BLaER1 (cell line): ENCODE data around the gene EIF4E2.
A peak's percentile ranks its signal among the peaks of the same experiment; 100 is the strongest.

Experiments
- H3K27ac ChIP-seq: shearing (Covaris generic); formaldehyde crosslinking; 2 replicates; pipeline ENCODE4 v1.8.1; 2022
- H3K27me3 ChIP-seq: shearing (Covaris generic); formaldehyde crosslinking; 2 replicates; pipeline ENCODE4 v1.8.1; 2022
- H3K36me3 ChIP-seq: shearing (Covaris generic); formaldehyde crosslinking; 2 replicates; pipeline ENCODE4 v1.8.1; 2022
- H3K4me1 ChIP-seq: shearing (Covaris generic); formaldehyde crosslinking; 2 replicates; pipeline ENCODE4 v1.8.1; 2022
- H3K4me2 ChIP-seq: shearing (Covaris generic); formaldehyde crosslinking; 2 replicates; pipeline ENCODE4 v1.8.1; 2022
- H3K4me3 ChIP-seq: shearing (Covaris generic); formaldehyde crosslinking; 2 replicates; pipeline ENCODE4 v1.8.1; 2022
- H3K9ac ChIP-seq: shearing (Covaris generic); formaldehyde crosslinking; 2 replicates; pipeline ENCODE4 v1.8.1; 2022
- H3K9me3 ChIP-seq: shearing (Covaris generic); formaldehyde crosslinking; 2 replicates; pipeline ENCODE4 v1.8.1; 2022
- H4K20me1 ChIP-seq: shearing (Covaris generic); formaldehyde crosslinking; 2 replicates; pipeline ENCODE4 v1.8.1; 2022
- Cebpa-rat ChIP-seq: shearing (Covaris generic); IDR thresholded peaks from 2 replicates; pipeline ENCODE4 v1.8.1; 2022

The EIF4E2 gene

GRCh38 chr2:232508251-232508650 lies 42.2 kb upstream of the EIF4E2 start:
- Histone ChIP-seq H3K36me3 (no peaks in the 10 kb centered on the region), H3K27me3 (peaks cover 41% of the 10 kb centered on the region), H3K9me3 (no peaks in the 10 kb centered on the region), H3K4me2 (no peak overlapping the region), H3K9ac (no peak overlapping the region), H4K20me1 (peaks cover 13% of the 10 kb centered on the region; the same call in 1 of the 2 replicates), H3K4me1 (peaks cover 38% of the 10 kb centered on the region), H3K27ac (no peak overlapping the region), H3K4me3 (no peak overlapping the region)
- TF ChIP-seq Cebpa-rat = no peak

- Histone ChIP-seq H3K4me1 (peaks cover 29% of the 10 kb centered on the region), H3K4me3 (no peak overlapping the region), H3K27ac (peak overlapping the region; percentile 2; the same call in 1 of the 2 replicates), H3K27me3 (peaks cover 9% of the 10 kb centered on the region; the same call in 1 of the 2 replicates), H3K36me3 (no peaks in the 10 kb centered on the region), H3K9ac (no peak overlapping the region), H3K4me2 (peak overlapping the region; percentile 81), H4K20me1 (peaks cover 13% of the 10 kb centered on the region; the same call in 1 of the 2 replicates), H3K9me3 (no peaks in the 10 kb centered on the region)
- TF ChIP-seq Cebpa-rat = no peak
These were observed 39.1 kb upstream of the EIF4E2 start for GRCh38 chr2:232511336-232511890.

GRCh38 chr2:232512602-232513001 lies 37.9 kb upstream of the EIF4E2 start:
- Histone ChIP-seq H3K9ac (0 out of 2 replicates have a peak overlapping the region, but pooled peaks have one; percentile 13), H3K27ac (no peak overlapping the region)
- TF ChIP-seq Cebpa-rat = no peak

DNA sequence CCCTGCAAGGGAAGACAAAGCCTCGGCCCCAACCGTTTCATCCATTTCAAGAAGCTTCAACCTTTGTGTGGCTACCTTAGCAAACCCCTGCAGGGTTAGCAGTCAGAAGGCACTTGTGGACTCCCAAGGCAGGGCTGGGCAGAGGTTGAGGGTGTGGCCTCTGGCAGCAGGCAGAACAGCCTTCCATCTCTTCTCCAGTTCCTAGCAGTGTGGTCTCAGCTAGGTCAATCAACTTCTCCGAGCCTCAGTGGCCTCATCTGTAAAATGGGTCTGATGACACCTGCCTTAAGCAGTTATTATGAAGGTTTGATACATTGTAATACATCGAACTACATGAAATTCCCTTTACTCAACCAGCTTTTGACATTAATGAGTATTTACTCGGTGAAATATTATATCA lies 37.1 kb upstream of the EIF4E2 start:
- Histone ChIP-seq H3K36me3 (no peaks in the 10 kb centered on the region), H3K4me3 (no peak overlapping the region), H3K27ac (no peak overlapping the region), H3K9ac (no peak overlapping the region), H4K20me1 (0 out of 2 replicates have a peak, but pooled peaks cover 6% of the 10 kb centered on the region), H3K9me3 (no peaks in the 10 kb centered on the region), H3K4me2 (no peak overlapping the region), H3K27me3 (no peaks in the 10 kb centered on the region), H3K4me1 (peaks cover 29% of the 10 kb centered on the region)
- no peak for TF ChIP-seq Cebpa-rat

More at GRCh38 chr2:232512602-232513001, 37.9 kb upstream of the EIF4E2 start:
- peak overlapping the region; percentile 81 for H3K4me2 ChIP-seq
- no peak overlapping the region for H3K4me3 ChIP-seq
- H3K36me3 ChIP-seq = no peaks in the 10 kb centered on the region
- peaks cover 29% of the 10 kb centered on the region for H3K4me1 ChIP-seq
- no peaks in the 10 kb centered on the region for H3K9me3 ChIP-seq
- 0 out of 2 replicates have a peak, but pooled peaks cover 6% of the 10 kb centered on the region for H4K20me1 ChIP-seq
- H3K27me3 ChIP-seq = no peaks in the 10 kb centered on the region

DNA sequence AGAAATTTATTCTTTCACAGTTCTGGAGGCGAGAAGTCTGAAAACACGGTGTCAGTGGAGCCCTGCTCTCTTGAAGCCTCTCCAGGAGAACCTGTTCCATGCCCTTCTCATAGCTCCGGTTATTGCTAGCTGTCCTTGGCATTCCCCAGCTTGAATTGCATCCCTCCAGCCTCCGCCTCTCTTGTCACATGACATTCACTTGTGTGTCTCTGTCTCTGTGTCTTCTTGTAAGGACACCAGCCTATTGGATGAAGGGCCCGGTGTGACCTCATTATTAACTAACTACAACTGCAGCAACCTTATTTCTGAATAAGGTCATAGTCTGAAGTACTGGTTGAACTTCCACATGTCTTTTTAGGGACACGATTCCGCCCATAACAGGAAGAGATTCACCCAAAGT lies 34.9 kb upstream of the EIF4E2 start:
- Histone ChIP-seq H3K27me3 (no peaks in the 10 kb centered on the region), H4K20me1 (0 out of 2 replicates have a peak, but pooled peaks cover 6% of the 10 kb centered on the region), H3K9ac (no peak overlapping the region), H3K4me3 (no peak overlapping the region), H3K27ac (no peak overlapping the region), H3K4me2 (no peak overlapping the region), H3K36me3 (no peaks in the 10 kb centered on the region), H3K4me1 (peaks cover 24% of the 10 kb centered on the region), H3K9me3 (no peaks in the 10 kb centered on the region)
- no peak for TF ChIP-seq Cebpa-rat

DNA sequence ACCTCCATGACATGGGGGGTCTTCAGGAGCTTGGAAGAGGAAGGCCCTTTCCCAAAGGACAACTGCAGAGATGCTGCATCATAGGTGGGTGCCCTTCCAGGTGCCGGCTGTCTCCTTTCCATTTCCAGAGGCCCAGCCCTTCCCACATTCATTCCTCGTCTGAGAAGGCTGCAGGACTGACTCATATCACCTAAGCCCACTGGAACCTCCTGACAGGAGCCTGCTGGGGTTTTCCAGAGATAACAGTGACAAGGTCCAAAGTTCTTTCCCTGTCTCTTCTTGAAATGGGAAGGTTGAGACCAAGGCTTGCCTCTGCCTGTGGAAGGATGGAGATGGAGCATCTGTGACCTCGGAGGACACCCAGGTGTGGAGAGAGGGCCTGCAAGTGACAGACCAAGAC lies 33.9 kb upstream of the EIF4E2 start:
- no peak for TF ChIP-seq Cebpa-rat
- no peak overlapping the region for H3K4me3 ChIP-seq
- no peaks in the 10 kb centered on the region for H3K36me3 ChIP-seq
- no peak overlapping the region for H3K27ac ChIP-seq
- peaks cover 18% of the 10 kb centered on the region for H3K4me1 ChIP-seq
- peaks cover 5% of the 10 kb centered on the region; the same call in 1 of the 2 replicates for H4K20me1 ChIP-seq
- no peaks in the 10 kb centered on the region for H3K9me3 ChIP-seq
- H3K9ac ChIP-seq = no peak overlapping the region
- H3K27me3 ChIP-seq = peaks cover 5% of the 10 kb centered on the region
- no peak overlapping the region for H3K4me2 ChIP-seq

DNA sequence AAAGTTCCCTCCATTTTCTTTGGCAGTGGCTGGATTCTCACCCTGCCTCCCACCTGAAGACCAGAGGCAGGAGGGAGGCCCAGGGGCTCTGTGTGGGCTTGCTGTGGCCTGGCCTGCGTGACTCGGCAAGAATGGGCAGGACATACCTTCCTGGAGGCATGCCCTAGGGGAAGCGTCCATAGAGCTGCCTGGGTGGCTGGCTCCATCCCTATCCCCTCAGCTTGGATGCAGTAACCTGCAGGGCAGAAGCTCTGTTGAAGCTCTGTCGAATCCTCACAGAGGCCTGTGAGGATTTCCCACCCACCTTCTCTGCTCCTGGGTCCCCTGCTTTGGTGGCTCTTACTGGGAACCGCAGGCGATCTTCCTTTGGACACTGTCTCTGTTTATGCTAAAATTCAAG lies 31.6 kb upstream of the EIF4E2 start:
- Histone ChIP-seq H3K9ac (no peak overlapping the region), H3K36me3 (no peaks in the 10 kb centered on the region), H3K4me3 (no peak overlapping the region), H3K4me2 (no peak overlapping the region), H3K27me3 (peaks cover 28% of the 10 kb centered on the region), H4K20me1 (peaks cover 20% of the 10 kb centered on the region), H3K9me3 (no peaks in the 10 kb centered on the region), H3K27ac (no peak overlapping the region), H3K4me1 (peaks cover 26% of the 10 kb centered on the region)
- no peak for TF ChIP-seq Cebpa-rat

- Histone ChIP-seq H3K27ac (no peak within 1 kb of the TSS), H3K4me3 (no peak within 1 kb of the TSS), H3K9ac (no peak within 1 kb of the TSS), H3K4me1 (peaks cover 35% of the 10 kb centered on the region), H3K9me3 (no peaks in the 10 kb centered on the region), H3K4me2 (no peak within 1 kb of the TSS; the same call in 1 of the 2 replicates), H3K36me3 (no peaks in the 10 kb centered on the region), H3K27me3 (peaks cover 37% of the 10 kb centered on the region), H4K20me1 (peaks cover 21% of the 10 kb centered on the region)
- TF ChIP-seq Cebpa-rat = no peak
These were observed 30.7 kb upstream of the EIF4E2 start, which contains the start of gene PRSS56 for GRCh38 chr2:232519581-232520438. Gene PRSS56, plus strand, starts transcription at chr2:232520388. Its CDS starts 211 bp downstream, at chr2:232520599.

GRCh38 chr2:232520489-232520888 lies 30.0 kb upstream of the EIF4E2 start:
- H3K4me3 ChIP-seq = no peak overlapping the region
- TF ChIP-seq Cebpa-rat = no peak
- peaks cover 42% of the 10 kb centered on the region for H3K4me1 ChIP-seq
- no peak overlapping the region for H3K4me2 ChIP-seq
- no peak overlapping the region for H3K27ac ChIP-seq
- H4K20me1 ChIP-seq = peaks cover 21% of the 10 kb centered on the region
- H3K9me3 ChIP-seq = no peaks in the 10 kb centered on the region
- H3K27me3 ChIP-seq = peaks cover 40% of the 10 kb centered on the region
- no peak overlapping the region for H3K9ac ChIP-seq
- H3K36me3 ChIP-seq = no peaks in the 10 kb centered on the region

- TF ChIP-seq Cebpa-rat = no peak
- Histone ChIP-seq H4K20me1 (peaks cover 21% of the 10 kb centered on the region), H3K4me1 (peaks cover 46% of the 10 kb centered on the region), H3K9me3 (no peaks in the 10 kb centered on the region), H3K4me2 (no peak overlapping the region; the same call in 1 of the 2 replicates), H3K4me3 (no peak overlapping the region), H3K27me3 (peaks cover 40% of the 10 kb centered on the region), H3K9ac (no peak overlapping the region), H3K36me3 (no peaks in the 10 kb centered on the region), H3K27ac (no peak overlapping the region)
These were observed 29.4 kb upstream of the EIF4E2 start for GRCh38 chr2:232521098-232521497.
